Limb (tissue), 2 donors: ENCODE results near the gene TMEM50B.
"Not testable (repeated sequence)": the region's sequence is repeated elsewhere in the genome, so short reads cannot be mapped to it uniquely, and the experiment has no call there.

Experiments
- DNase-seq, 2 donors: peaks; one replicate each; pipeline ENCODE4 v3.0.0-alpha.2; 2016; ENCODE audit errors: extremely low spot score in 2 of 2

The TMEM50B gene

DNA sequence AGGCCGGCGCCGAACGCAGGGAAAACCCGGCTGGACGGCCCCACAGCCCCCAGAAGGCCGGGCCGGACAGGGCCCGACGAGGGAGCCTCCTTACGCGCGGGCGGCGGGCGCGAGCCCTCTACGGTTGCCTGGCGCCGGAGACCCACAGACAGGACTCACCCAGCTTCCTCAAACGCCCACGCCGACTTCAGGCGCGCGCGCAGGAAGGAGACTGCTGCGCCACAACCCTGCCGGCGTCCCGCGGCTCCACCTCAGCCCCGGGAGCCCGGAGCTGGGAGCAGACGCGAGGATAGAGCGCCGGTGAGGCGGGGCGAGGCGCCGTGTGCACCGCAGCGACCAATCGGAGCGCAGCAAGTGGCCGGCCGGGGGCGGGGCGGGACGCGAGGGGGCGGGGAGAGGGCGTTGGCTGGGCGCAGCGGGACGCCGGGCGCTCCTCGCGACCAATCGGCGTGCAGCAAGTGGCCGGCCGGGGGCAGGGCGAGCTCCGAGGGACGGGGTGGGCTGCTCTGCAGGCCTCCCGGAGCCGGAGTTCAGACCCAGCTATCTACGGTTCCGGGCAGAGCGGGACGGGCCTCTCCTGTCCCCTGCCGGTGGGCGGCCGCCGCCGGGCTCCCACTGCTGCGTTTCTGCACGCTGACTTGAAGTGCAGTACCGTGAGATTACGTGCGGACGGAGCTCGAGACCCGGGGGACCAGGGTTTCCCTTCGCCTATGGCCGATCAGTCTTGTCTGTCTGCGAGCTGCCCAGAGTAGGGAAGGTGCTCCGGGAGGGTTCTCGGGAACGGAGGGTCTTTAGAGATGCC, at the start of gene TMEM50B:
TSS of gene TMEM50B (minus strand) at position 296 of the 802 bp plus-strand sequence. CDS start 11,089 bp downstream, outside the sequence.
- peak; percentile 93 to 99 for DNase-seq

DNA sequence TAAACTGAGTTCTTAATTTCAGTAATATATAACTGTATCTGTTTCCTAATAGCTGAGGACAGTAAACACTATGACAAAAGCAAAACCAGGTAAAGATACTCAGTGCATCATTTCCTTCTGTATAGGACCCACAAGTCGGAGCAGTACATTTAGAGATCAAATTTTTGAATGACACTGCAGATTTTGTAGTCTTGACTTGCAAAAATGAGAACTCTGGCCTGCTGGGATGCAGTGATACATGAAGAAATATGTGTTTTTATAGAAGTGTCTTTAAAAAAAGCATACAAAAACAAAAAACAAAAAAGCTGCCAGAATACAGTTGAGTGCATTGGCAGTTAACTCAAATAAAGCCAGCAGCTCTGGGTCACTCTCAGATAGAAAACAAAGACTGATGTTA, 43.2 kb upstream of the TMEM50B start:
- no peak for DNase-seq

DNA sequence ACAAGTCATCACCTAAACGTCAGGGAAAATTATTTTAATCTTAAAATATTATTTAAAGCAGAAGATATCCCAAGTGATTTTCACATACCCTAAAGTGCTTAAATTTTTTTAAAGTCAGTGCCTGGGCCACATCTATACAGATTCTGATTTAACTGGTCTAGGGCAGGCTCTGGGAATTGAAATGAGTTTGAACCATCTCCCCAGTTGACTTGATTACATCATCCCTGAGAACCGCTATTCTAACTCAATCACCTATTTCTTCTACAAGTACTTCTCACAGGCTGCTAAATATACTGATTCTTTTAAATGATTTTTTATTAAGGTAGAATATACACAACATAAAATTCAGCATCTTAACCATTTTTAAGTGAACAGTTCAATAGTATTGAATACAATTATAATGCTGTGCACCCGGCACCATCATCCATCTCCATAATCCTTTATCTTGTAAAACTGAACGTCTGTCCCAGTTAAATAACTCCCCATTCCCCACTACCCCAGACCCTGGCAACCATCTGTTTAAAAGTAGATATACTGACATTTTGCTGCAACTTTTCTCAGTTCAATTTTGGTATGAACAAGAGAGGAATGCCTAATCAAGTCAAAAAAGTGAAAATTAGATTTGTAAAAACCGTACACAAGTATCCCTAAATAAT, 42.7 kb upstream of the TMEM50B start:
- no peak for DNase-seq

DNA sequence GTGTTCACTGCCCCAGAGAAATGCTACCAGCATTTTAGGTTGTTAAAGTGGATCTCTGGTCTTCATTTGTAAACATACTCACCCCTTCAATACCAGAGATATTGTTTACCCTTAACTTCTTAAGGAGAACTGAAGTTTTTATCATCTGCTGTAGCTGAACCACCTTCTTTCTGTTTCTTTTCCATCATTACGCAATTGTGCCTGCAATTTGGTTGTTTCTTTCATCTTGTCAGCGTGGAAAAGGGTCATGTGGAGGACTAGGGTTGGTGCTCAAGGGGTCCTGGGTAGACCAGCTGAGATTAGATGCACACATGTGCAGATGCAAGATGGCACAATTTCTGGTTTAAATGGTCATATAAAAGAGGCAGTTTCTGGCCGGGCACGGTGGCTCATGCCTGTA, 39.1 kb upstream of the TMEM50B start:
- no peak for DNase-seq

DNA sequence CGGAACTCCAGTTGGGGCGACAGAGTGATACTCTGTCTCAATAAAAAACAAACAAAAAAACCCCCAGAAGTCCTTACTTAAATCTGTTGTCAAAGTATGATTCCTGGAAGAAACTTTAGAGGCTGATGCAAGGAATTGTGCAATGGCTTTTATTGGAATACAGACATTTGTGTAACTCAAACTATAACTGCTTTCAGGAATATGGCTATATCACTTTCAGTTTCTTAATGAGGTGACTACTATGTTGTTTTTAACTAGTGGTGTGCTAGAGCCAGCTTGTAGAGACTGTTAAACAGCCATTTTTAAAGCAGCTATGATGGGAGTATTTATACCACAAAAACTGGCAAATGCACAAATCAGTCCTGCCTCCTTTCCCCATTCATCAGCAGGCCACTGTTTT, 34.5 kb upstream of the TMEM50B start:
- DNase-seq: no peak

DNA sequence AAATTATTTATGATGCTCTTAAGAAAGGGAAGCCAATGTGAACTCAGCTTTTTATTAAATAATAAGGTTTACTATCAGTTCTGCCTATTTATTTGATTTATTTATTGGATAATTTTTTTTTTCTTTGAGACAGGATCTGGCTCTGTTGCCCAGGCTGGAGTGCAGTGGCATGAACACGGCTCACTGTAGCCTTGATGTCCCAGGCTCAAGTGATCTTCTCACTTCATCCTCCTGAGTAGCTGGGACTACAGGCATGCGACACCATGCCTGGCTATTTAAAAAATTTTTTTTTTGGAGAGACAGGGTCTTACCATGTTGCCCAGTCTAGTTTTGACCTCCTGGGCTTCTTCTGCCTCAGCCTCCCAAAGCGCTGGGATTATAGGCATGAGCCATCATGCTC, 32.7 kb upstream of the TMEM50B start:
- DNase-seq: no peak

DNA sequence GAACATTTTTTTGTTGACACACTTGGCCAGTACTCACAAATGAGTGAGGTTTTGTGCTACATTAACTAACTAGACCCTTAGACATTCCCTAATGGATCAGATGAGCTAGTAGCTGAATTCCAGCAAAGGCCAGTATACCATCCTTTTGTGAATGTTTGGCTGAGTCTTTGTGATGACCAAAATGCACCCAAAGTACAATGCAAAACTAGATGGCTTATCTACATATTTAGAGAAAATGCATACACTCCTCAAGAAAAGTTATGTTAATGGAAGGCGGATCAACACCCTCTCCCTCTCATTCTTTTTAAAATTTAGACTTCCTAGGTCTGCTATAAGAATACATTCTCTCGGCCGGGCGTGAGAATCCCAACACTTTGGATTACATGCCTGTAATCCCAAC, 31.9 kb upstream of the TMEM50B start:
- DNase-seq: no peak

DNA sequence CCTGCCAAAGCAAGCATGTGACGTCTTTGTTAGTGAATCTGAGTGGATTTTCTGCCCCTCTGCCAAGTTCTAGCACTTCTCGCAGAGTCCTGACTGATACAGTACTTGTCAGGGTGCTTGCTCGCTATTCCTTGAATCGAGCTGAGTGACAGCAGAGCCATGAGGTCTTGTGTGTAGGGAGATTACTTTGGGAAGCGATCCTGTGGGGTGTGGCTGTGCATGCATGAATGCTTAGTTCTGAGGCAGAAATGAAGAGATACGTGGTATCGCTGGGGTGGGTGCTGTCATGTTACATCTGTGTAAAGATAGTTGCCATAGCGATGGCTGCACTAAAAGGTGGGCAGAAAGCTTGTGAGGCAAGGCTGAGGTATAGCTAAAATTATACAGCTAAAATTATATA, 31.1 kb upstream of the TMEM50B start:
- DNase-seq: no peak

DNA sequence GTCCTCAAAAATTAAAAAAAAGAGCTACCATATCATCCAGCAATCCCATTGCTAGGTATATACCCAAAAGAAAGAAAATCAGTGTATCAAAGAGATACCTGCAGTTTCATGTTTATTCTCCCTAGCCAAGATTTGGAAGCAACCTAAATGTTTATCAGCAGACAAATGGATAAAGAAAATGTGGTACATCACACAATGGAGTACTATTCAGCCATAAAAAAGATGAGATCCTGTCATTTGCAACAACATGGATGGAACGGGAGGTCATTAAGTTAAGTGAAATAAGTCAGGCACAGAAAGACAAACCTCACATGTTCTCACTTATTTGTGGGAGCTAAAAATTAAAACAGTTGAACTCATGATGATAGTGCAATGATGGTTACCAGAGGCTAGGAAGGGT, 27.2 kb upstream of the TMEM50B start:
- DNase-seq: not testable (repeated sequence)

DNA sequence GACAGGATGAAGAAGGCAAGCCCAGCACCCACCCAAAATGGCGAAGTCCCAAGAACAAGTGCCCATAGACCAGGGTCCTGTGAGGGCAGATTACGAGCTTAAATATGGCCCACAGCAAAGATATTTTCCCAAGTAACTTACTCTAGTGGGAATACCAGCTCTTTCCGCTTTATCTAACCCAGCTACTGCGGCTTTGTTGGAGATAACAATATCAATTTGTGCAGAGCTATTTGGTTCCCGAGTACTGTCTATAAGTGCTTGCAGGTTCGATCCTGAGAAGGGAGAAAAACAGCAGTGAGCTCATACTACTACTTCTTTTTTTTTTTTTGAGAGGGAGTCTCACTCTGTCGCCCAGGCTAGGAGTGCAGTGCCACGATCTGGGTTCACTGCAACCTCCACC, 26.1 kb upstream of the TMEM50B start:
- DNase-seq: no peak

DNA sequence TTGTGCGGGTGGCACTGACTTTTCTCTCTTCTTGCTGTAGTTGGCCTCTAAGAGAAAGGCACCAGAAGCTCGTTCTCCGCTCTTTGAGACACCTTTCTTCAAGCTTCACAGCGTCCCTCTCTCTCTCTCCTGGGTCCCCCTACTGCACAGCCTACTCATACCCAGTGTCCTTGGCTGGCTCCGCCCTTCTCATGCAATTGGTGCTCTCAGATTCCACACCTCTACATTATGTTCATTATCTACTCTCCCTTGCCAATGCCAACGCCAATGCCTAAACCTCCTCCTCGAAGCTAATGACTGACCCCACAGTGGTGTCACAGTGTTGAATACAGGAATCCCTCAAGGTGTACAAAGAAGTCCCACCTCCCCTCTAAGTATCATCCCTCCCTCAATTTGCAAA, 16.6 kb upstream of the TMEM50B start:
- no peak for DNase-seq

DNA sequence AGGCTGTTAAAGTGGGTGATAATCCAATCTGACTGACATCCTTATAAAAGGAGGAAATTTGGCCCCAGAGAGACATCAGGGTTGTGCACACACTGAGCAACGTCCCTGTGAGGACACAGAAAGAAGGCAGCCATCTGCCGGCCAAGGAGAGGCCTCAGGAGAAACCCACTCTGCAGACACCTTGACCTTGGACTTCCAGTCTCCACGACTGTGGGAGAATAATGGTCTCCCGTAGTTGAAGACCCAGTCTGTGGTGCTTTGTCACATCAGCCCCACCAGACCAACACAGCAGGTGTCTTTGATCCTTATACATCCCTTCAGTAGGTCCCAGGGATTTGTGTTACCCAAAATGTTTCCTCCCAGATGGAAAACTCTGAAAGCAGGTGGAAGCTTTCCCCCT, 16.0 kb upstream of the TMEM50B start:
- DNase-seq: no peak

DNA sequence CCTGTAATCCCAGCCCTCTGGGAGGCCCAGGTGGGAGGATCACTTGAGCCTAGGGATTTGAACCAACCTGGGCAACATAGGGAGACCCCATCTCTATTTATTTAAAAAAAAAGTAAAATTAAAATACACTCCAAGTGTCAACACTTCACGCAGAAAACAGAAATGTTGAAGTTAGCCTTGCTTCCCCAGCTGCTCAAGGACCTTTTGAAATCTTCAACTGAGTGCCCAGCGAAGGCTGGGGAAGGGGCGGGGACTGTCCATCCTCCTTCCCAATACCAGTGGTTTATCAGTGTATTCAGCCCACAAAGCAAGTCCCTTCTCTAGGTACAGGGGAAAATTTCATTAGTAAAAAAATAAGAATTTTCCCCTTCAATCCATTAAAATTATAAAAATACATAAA, 14.0 kb upstream of the TMEM50B start:
- DNase-seq: no peak

DNA sequence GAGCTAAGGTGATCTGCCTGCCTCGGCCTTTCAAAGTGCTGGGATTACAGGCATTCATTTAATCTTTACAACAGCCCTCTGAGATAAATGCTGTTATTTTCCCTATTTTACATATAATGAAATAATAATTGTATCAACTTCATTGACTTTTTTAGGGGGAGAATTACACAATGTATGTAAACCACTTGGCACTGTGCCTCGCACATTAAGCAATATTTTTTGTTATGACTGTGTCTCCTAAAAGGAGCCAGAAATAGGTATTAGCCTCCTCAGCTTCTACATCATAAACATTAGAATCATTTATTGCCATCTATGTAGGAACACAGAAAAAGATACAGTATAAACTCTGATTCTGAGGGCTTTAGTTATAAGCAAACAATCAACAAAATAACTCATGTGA, 12.8 kb upstream of the TMEM50B start:
- DNase-seq: no peak

DNA sequence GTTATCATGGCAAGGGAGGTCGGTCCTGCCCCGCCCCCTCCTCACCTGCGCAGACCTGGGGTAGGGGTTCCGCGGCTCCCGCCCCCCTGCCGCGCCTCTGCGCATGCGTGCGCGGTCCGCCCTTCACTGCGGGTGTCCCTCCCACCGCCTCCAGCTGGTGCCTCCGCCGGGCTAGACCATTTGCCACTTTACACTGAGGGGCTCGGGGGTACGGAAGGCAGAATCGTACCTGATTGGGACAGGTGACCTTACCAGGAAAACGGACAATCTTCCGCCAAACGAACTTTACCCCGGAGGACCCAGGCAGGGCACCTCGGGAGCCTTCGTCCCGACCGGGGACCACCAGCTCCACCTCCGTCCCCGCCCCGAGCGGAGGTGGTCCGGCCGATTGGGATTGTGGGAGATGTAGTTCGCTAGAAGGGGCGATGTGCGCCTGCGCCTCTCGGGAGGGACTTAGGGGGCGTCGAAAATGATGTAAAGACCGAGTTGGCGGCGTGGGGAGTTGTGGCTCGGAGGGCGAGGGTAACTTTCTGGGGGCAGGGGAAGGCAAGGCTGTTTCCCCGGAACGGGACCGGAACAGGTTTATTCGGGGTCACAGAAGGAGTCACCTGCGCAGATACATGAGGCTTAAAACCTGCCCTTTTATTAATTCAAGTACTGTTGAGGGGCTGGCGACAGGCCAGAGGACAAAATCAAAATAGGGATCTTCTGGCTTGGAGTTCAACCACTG, 11.8 kb upstream of the TMEM50B start, which contains the start of gene DNAJC28:
TSS of gene DNAJC28 (minus strand) at position 344 of the 730 bp plus-strand sequence. CDS start 2,323 bp downstream, outside the sequence.
- DNase-seq: peak; percentile 96 to 98

DNA sequence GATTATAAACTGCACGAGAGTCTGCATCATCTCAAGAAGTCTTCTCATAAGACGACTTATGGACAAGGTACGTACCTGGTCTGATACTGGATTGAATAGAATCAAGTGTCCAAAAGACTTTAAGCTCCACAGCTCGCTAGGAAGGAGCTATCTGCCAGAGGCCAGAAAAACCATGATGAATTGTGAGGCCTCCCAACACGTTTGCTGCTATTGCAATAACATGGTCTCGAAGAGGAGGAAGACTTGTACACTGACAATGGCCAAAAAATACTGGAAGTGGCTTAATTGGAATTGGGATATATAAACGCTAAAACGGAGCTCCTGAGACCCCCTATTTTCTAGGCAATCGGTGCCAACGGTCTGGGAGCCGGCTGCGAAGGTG, 11.2 kb upstream of the TMEM50B start:
- no peak for DNase-seq

DNA sequence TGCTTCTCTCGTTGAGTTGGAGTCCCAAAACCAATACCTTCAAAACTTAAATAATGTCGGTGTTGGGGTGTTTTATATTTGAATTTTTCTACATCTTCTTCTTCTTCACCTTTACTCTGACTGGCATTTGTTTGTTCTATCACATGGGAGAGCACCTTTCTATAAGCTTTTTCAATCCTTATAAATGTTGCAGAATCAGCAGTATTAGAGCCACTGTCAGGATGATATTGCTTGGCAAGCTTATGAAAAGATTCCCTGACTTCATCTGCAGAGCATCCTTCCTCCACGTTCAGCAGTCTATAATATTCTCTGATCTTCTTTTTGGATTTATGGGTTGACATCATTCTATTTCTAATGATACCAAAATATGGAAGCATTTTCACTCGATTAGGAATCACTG, 9.2 kb upstream of the TMEM50B start:
- no peak for DNase-seq

DNA sequence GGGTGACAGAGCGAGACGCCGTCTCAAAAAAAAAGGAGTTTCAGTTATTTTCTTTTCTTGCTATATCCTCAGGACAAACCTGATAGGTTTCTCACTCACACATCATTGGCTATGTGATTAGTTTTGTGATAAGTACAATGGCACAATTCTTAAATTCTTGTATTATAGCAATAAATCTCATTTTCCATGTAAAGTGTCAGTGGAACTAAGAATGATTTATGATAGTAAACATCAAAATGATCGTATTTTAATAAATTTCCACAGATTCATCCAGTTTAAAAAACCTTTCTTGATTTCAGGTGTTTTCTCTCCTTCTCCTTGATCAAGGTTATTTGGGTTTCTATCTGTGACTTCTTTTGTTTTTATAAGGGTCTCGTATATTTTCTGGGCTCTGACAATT, 8.2 kb upstream of the TMEM50B start:
- no peak for DNase-seq

DNA sequence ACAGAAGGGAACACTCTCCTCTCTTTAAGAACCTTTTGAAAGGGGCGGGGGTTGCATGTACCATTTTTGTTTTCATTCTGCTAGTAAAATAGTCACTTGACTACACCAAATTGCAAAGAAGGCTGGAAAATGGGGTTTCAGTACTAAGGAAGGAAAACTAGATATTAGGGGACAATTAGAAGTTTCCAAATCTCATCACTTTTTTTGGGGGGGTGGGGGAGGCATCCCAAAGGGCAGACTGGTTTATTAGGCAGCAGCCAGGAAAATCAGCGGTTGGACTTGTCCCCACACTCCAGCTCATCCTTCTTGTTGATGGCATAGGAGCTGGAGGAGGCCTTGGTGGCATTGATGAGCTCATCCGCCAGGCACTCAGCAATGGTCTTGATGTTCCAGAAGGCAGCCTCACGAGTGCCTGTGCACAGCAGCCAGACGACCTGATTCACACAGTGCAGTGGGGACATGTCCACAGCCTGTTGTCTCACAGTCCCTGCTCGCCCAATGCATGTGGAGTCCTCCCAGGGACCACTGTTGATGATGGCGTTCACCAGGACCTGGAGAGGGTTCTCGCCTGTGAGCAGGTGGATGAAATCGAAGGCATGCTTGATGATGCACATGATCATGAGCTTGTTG, 1.7 kb upstream of the TMEM50B start:
- no peak for DNase-seq

DNA sequence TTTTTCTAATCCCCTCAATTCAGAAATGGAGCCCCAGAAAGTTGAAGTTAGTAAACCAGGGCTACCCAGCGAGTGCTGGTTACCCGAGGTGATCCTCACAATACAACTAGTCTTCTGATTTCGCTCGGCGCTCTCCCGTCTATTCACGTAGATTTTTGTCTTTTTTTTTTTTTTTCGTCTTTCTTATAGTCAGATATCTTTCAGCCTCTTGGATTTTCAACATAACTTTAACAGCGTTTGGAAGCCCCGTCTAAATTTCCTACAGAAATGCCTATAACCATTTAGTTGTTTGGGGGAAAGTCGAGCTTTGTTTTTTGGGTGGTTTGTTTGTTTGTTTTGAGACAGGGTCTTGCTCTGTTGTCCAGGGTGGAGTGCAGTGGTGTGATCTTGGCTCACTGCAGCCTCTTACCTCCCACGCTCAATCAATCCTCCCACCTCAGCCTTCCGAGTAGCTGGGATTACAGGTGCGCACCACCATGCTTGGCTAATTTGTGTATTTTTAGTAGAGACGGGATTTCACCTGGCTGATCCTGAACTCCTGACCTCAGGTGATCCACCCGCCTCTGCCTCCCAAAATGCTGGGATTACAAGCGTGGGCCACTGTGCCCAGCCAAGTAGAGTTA, 818 bp upstream of the TMEM50B start:
- DNase-seq: no peak

DNA sequence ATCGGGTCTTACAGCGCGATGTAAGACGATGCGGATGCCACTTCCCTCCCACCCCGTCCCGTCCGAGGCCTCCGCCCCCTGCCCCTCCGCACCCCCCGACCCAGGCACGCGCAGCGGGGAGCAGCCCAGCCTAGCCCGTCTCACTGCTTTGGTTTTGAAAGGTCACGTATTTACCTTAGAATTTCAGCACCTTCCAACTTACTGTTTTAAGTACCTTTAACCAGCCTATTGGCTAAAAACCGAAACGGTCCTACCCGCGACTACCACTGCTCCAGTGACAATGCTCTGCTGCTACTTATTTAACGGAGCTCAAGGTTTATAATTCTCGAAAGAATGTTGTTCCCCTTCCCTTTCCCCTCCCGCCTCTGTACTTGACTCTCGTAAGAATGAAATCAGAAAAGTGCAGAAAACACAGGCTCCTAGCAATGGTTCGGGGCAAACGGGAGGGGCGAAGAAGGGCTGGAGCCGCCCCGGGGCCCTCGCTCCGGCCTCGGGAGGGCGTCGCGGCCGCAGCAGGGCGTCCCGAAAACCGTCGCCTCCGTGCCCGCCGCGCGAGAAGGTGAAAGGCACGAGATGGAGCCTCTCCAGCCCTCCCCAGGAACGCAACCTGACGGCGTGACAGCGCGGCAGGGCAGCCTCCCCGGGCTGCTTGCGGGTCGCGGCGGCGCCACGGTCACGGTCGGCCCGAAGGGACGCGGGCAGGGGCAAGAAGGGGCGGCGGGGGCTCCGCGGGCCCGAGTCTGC, 667 bp downstream of the TMEM50B start:
- peak; percentile 20 to 61 for DNase-seq
